ENCODE data around the gene CACNA1C. TPM values are rescaled to one million over a fixed set of nuclear protein-coding genes. Genes with fewer than 3 reads are reported as not detected.
A peak's percentile ranks its signal among the peaks of the same experiment; 100 is the strongest.

Gene CACNA1C
- total and polyA plus RNA-seq, 2 of the 4 experiments (the other 2 are of a cell fraction), result 1.6 to 2.6 TPM

DNA sequence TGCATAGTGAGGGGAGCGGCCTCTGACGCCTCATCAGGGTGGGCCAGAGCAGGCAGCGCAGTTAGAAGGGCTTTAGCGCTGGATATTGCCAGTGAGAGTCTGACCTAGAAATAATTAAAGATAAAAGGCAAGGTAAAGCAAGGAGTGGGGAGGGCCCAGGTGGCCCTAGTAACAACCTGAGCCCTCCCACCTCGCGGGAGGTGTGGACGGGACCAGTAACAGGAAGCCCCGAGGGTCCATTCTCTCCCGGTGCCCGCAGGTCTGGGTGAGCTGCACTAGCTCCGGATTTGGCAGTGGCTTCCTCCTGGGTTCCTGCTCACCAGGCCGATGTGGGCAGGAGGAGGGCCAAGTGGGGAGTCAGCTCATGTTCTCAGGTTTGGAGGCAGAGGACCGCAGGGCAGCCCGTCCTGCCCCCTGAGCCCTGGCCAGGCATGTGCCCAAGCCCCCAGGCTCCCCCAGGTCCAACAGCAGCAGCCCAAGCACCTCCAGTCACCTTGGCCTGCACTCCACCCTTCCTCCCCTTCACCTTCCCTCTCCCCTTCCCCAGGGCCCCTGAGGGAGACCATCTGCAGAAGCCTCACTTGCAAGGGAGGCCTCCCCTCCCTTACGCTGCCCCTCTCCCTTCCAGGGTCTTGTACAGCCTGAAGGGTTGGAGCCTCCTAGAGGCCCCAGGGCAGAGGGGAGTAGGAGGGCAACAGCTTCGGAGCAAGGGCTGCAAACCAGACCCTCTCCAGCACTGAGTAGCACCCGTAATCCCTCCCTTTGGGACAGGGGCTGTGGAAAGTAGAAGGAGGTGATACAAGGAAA is 597.7 kb downstream of the CACNA1C start (continued):
- TF ChIP-seq, protein P1, sequence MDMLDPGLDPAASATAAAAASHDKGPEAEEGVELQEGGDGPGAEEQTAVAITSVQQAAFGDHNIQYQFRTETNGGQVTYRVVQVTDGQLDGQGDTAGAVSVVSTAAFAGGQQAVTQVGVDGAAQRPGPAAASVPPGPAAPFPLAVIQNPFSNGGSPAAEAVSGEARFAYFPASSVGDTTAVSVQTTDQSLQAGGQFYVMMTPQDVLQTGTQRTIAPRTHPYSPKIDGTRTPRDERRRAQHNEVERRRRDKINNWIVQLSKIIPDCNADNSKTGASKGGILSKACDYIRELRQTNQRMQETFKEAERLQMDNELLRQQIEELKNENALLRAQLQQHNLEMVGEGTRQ (IDR thresholded peaks at IDR 0.05; ENCODE audit: low read depth, low read length), result no peak

GRCh38 chr12:2651068-2651965 is 598.5 kb downstream of the CACNA1C start:
- no peak overlapping the region for H2AK5ac ChIP-seq (ENCODE audit: low read depth, low read length)
- H3K4me2 ChIP-seq (ENCODE audit: low read depth, low read length), result no peak overlapping the region
- H2AFZ ChIP-seq (replicated peaks; ENCODE audit: low read length, poor library complexity), result no peak overlapping the region
- no peak overlapping the region for H4K8ac ChIP-seq (ENCODE audit: low read depth in 2 of 2, low read length in 2 of 2)
- no peak overlapping the region for H2BK5ac ChIP-seq (ENCODE audit: low read depth, low read length, poor library complexity, severe bottlenecking)
- no peaks in the 10 kb centered on the region for H3K79me1 ChIP-seq (ENCODE audit: low read depth in 1 of 2, low read length in 2 of 2)
- no peaks in the 10 kb centered on the region for H4K20me1 ChIP-seq (ENCODE audit: insufficient read depth, low read length)
- 0 out of 2 replicates have a peak, but pooled peaks cover 3% of the 10 kb centered on the region for H3K9me1 ChIP-seq (ENCODE audit: insufficient read depth, low read length)
- TF ChIP-seq MXI1 (IDR thresholded peaks at IDR 0.05; ENCODE audit: borderline replicate concordance, low read depth, low read length), result no peak
- no peak for TF ChIP-seq MAZ (IDR thresholded peaks at IDR 0.05; ENCODE audit: borderline replicate concordance, low read depth, low read length)
- no peak for TF ChIP-seq NFE2L2 (IDR thresholded peaks at IDR 0.05; ENCODE audit: low read depth, low read length)
- DNase-seq, result no peak
- in situ Hi-C loops (cut with MboI; ENCODE audit: low sequenced_read_pairs), result no loop called here
- H3K4me3 ChIP-seq (ENCODE audit: insufficient read depth, low read depth, low read length), result no peak overlapping the region
- no peak overlapping the region for H2BK20ac ChIP-seq (ENCODE audit: low read depth, low read length)
- no peak overlapping the region for H3K23ac ChIP-seq (ENCODE audit: low read depth, low read length)
- no peak overlapping the region for H3K56ac ChIP-seq (ENCODE audit: extremely low read depth, insufficient read depth, low read length)
- no peak overlapping the region for H3K9ac ChIP-seq (ENCODE audit: low read depth, low read length)
- ATAC-seq (ENCODE audit: low read depth), result peak; percentile 36; the same call in 1 of the 2 replicates
- no TSS peak for BruUV-seq (replicated peaks)
- no peak overlapping the region for H3K18ac ChIP-seq (ENCODE audit: low read depth, low read length)
- intact Hi-C loops (cut with micrococcal nuclease), result no loop called here
- H4K91ac ChIP-seq (ENCODE audit: insufficient read depth, low read depth, low read length), result no peak overlapping the region
- H3K27me3 ChIP-seq (ENCODE audit: control insufficient read depth, insufficient read depth, low read length), result no peaks in the 10 kb centered on the region
- H3K4ac ChIP-seq (ENCODE audit: low read depth, low read length), result no peak overlapping the region
- CTCF ChIA-PET, result no interaction called here
- 90% methylated on average over 17 of the region's 32 CpGs; no CpG with 5 or more reads in 1 of the 2 experiments for WGBS, 2 experiments (ENCODE audit: extremely low coverage in 2 of 2, insufficient read length in 1 of 2)
- no peak overlapping the region for H2AK9ac ChIP-seq (replicated peaks; ENCODE audit: low read depth, low read length, poor library complexity)
- dilution Hi-C loops (cut with HindIII; ENCODE audit: low sequenced_read_pairs, unreplicated experiment), result no loop called here
- no peaks in the 10 kb centered on the region for H3K4me1 ChIP-seq (ENCODE audit: control insufficient read depth, insufficient read depth, low read length)
- H2BK15ac ChIP-seq (ENCODE audit: low read depth, low read length), result no peak overlapping the region
- POLR2A ChIA-PET (ENCODE audit: unreplicated experiment), result no interaction called here
- H3K27ac ChIP-seq (ENCODE audit: insufficient read depth, low read length), result no peak overlapping the region
- H3K14ac ChIP-seq (replicated peaks; ENCODE audit: low read depth, low read length), result no peak overlapping the region
- H3K36me3 ChIP-seq (ENCODE audit: control insufficient read depth, insufficient read depth, low read length), result peaks cover 8% of the 10 kb centered on the region; the same call in 1 of the 2 replicates
- H2BK120ac ChIP-seq (ENCODE audit: low read depth, low read length), result no peak overlapping the region
- H3K9me3 ChIP-seq (ENCODE audit: control insufficient read depth, insufficient read depth, low read length), result no peaks in the 10 kb centered on the region
- H4K5ac ChIP-seq (ENCODE audit: low read depth, low read length), result no peak overlapping the region

Measured in IMR-90 (cell line).